Activated CD4-positive, CD25-positive, alpha-beta regulatory T cell treated with anti-CD3 and anti-CD28 coated beads, Interleukin-2, amount 50 U/mL, for 16 hours (primary cell): ENCODE data around the gene DNAJC5G.
"Not testable (repeated sequence)": the region's sequence is repeated elsewhere in the genome, so short reads cannot be mapped to it uniquely, and the experiment has no call there.

Experiments used
- DNase-seq: peaks from one replicate; pipeline ENCODE4 v3.0.0-alpha.2; 2020; ENCODE audit warnings: low read depth, low spot score

DNAJC5G gene

GRCh38 chr2:27281442-27281841 is 6.2 kb downstream of the DNAJC5G start:
- DNase-seq = no peak

DNA sequence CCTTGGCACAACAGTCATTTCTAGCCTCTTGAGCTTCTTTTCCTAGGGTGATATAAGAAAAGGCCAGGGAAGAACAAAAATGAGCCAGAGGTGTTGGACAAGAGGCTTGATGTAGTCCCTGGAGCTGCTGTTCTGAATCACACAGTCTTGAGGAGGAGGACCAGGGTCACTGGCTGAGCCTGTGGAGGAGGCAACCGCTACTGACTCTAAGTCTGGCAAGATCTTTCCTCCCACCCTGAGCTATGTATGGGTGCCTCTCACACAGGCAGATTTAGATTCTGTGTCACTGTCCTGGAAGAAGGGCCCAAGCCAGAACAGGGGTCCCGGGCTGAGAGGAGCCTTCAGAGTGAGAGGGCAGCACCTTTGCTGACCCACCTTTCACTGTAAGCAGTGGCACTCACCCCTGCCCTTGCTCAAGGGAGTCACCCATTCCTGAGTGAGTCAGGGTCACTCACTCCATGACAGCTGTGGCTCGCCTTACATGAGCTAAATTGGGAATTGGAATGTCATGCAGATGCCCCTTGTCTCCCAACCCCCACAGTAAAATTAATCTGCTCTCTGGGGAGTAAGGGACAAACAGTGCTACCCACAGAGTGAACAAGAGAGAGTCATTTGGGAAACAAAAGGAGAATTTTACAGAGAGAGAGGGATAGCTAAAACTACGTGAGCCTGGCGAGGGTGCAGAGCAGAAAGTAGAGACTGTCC is 6.8 kb downstream of the DNAJC5G start, which contains the start of gene TRIM54:
Gene TRIM54, plus strand, starts transcription at position 575 of the 705 bp plus-strand sequence. CDS start 303 bp downstream, outside the sequence.
- DNase-seq = no peak

DNA sequence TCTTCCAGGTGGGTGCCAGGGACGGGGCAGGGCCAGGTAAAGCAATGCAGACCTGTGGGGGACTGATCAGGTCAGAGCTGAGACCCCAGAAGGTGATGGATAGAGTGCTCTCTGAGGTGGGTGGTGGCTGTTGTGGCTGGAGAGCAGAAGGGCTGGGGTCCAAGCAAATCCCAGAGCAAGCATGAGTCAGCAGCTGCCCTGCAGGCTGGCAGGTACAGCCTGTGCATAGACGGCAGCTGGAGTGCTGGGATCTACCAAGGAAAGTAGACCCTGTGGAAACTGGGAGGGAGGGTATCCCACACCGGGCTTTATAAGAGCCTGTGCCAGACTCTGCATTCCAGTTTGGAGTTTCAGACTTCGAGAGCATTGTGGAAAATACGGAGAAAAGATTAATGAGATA is 7.7 kb downstream of the DNAJC5G start:
- DNase-seq = no peak

GRCh38 chr2:27284996-27285395 is 9.8 kb downstream of the DNAJC5G start:
- DNase-seq = no peak

- DNase-seq = no peak
Observed at GRCh38 chr2:27285481-27285880, 10.2 kb downstream of the DNAJC5G start.

DNA sequence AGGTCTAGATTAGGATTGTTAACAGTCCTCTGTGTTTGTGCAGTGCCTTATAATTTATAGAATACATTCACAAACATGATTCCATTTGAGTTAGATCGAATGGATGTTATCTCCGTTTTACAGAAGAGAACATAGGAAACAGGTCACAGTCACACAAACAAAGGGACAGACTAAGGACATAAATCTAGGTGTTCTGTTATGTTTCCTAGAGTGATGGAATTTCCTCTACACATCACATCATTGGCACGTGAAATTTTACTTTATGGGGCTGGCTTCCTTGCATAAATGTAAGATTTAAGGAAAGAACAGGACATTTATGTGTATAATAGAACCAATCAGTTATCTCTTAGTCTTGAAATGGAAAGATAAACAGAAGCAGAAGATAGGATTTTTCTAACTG is 13.4 kb downstream of the DNAJC5G start:
- no peak for DNase-seq

DNA sequence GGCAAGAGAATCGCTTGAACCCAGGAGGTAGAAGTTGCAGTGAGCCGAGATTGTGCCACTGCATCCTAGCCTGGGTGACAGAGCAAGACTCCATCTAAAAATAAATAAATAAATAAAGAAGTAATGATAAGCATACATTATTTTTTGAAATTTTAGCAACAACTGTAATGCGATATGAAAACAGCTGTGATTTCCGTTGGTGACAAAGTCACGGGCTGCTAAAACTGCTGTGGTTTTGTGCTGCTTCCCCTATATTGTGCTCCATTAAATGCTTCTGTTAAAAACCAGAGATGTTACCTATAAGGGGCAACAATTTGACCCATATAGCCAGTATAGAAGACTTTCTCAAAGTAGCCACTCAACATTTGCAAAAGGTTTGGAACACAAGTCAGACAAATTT is 15.3 kb downstream of the DNAJC5G start:
- no peak for DNase-seq

DNA sequence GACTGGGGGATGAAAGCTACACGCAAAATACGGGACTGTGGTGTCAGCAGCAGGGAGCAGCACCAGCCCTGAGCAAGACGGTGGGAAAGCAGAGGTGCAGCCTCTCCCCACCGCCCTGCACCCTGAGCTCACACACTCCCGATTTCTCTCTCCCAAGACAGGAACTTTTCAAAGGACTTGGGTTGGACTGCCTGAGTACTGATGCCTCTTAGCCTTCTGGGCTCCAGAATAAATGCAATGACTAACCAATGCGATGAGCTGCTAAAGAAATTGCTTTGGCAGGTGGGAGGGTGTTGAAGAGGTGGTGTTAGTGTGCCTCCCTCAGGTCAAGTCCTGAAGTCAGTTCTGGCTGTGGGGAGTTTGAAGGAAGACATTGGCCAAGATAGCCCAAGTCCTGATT is 16.6 kb downstream of the DNAJC5G start:
- DNase-seq = no peak

DNA sequence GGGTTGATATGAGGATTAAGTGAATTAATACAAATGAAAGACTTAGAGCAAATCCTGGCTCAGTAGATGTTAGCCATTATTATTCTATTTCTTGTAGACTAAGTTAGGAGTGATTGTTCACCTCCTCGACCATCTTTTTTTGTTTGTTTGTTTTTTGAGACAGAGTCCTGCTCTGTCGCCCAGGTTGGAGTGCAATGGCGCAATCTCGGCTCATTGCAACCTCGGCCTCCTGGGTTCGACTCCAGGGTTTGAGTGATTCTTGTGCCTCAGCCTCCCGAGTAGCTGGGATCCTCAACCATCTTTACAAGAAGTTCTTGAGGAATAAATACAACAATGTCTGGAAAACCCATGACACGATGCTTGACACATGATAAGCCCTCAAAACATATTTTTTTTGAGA is 19.7 kb downstream of the DNAJC5G start:
- DNase-seq = no peak

GRCh38 chr2:27296481-27296880 is 21.2 kb downstream of the DNAJC5G start:
- DNase-seq = no peak

- DNase-seq = no peak
Observed at GRCh38 chr2:27297195-27297594, 22.0 kb downstream of the DNAJC5G start.

DNA sequence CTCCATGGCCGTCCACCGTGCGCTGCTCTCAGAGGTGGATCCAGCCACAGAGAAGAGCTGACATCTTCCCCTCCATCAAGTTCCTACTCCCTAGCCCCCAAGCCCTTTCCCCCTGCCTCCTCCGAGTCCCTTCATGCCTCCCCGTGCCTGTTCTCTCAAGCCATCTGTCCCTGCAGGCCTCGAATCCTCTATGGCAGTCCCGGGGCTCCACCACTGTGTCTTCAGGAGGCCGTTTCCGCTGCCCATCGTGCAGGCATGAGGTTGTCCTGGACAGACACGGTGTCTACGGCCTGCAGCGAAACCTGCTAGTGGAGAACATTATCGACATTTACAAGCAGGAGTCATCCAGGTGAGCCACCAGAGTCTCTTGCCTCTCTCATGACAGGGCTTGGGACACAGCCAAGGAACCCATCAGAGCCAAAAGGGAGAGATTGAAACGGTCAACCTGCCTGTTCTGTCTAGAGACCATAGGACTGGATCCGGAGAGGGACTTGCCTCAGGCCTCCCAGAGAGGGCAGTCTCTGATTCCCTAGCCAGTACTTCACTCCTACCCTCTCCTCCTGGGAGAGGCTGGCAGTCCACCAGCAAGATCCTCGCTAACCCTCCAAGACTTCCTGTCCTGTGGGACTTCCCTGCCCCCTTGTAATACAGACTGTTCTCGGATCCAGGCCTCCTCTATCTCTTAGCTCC is 23.3 kb downstream of the DNAJC5G start:
- no peak for DNase-seq

GRCh38 chr2:27300606-27301005 is 25.4 kb downstream of the DNAJC5G start:
- not testable (repeated sequence) for DNase-seq

DNA sequence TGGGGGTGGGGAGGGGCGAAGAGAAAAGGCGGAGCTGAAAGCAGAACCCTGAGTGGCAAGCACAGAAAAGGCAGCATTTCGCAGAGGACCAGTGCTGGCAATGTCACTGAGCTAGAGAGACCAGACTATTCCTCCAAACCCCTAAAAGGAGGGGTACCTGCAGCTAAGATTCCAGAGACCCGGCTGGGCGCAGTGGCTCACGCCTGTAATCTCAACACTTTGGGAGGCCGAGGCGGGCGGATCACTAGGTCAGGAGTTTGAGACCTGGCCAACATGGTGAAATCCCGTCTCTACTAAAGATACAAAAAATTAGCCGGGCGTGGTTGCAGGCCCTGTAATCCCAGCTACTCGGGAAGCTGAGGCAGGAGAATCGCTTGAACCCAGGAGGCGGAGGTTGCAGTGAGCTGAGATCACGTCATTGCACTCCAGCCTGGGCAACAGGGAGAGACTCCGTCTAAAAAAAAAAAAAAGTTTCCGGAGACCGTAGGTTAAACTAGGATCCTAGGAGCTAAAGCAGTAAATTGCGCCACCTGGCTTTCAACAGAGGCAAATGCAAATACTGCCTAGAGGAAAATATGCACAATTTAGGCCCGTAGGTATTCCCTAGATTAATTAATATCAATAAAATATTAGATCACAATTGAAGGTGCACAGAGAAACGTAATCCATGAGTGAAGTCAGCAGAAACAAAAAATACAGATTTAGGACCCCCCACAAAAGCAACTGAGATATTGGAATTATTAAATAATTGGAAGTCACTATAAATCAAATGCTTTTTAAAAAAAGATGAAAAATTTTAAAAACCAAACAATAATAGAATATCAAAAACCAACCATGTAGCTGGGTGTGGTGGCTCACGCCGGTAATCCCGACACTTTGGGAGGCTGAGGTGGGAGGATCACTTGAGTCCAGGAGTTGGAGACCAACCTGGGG is 28.1 kb downstream of the DNAJC5G start:
- DNase-seq = no peak

DNA sequence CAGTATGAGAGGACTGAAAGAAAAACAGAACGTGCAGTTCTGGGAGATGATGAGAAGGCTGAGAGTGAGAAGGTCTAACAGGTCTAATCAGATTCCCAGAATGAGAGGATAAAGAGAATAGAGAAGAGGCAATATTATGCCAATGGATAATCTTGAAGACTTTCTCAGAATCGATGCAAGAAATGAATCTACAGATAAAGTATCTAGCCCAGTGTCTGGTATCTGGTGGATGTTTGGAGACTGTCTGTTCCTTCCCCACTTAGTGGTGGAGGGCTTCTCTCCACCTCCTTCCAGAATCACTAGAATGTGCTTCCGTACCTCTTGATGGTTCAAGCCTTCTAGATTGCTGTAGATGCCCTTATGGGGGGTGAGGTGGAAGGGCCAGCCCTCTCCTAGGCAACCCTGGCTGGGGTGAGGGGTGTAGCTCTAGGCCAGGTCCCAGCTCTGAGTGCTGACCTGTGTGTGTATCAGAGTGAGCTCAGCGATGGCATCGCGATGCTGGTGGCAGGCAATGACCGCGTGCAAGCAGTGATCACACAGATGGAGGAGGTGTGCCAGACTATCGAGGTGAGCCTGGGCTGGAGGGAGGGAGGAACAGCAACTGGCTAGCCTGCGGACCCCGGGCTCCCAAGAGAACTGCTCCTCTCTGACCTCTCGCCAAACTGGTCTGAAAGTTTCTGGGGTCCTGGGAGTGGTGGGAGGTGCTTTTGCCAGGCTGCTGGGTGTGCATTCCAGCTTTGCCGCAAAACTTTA is 29.4 kb downstream of the DNAJC5G start:
- DNase-seq = no peak

GRCh38 chr2:27305516-27305915 is 30.3 kb downstream of the DNAJC5G start:
- no peak for DNase-seq

DNA sequence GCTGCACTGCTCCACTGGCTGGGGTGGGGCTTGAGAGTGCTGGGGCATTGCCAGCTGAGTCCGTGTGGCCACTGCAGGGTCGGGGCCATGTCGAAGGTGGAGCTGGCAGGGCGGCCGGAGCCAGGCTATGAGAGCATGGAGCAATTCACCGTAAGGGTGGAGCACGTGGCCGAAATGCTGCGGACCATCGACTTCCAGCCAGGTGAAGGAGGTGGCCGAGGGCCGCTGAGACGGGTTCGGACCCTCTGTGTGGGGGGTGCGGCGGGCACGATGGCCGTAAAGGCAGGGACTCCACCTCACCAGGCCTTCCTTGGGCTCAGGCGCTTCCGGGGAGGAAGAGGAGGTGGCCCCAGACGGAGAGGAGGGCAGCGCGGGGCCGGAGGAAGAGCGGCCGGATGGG is 30.9 kb downstream of the DNAJC5G start:
- DNase-seq = no peak

DNA sequence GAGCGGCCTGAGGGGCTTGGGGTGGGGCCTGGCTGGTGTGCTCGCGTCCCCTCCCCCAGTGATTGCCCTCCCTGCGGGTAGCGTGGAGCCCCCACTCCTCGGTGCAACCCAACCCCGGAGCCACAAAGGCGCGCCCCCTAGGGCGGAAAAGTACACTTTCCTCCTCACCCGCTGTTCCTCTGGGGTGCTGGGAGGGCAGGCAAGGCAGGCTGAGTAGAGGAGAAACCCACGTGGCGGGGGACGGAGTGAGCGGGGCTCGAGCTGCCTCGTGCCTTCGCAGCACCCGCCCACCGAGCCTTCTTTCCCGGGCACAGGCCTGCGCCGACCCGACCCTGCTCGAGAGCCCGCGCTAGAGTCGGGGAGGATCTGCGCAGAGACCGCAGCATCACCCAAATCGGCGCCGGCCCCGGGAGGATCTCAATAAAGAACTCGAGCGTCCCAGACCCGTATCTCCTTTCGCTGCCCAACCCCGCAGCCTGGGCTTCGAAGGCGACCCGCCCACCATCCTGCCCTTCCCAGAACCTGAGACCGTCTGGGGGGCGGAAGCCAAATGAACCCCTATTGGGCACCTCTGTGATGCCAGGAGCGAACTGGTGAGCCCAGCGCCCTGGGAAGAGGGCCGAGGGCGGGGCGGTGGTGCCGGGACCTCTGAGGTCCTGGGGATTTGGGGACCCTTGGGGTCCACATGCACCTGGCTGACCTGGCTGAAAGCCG is 31.5 kb downstream of the DNAJC5G start:
- DNase-seq = no peak

DNA sequence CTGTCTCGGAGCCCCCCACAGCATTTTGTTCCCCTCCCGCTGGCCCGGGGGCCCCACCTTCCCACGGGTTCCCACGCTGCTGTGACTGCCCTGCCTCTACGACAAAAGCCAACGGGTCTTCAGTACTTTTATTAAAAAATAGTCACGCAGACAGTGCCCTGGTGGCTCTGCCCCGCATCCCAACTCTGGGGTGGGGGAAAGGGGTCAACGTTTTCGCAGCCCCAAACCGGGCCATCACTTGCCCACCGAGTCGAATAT is 32.0 kb downstream of the DNAJC5G start:
- DNase-seq = no peak

GRCh38 chr2:27307545-27308358 is 32.5 kb downstream of the DNAJC5G start:
- no peak for DNase-seq
